ENCODE results near the gene CEMIP2.

DNA sequence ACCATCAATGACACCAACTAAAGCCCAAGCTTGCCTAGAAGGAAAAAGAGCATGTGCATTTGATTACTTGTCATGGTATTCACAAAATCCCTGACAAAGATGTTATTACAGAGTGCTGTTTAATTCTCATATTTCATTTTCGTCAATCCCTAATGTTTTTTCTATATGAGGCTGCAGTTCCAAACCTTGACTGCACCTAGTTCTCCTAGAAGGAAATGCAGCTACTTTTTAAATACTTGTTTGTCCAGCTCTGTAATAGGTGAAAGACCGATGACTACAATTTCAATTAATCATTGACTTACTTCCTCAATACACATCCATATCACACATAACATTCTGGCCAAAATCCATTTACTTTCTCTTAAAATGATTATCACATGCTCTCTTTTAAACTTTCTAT is 28.1 kb downstream of the CEMIP2 start:
- TF ChIP-seq, protein P1, sequence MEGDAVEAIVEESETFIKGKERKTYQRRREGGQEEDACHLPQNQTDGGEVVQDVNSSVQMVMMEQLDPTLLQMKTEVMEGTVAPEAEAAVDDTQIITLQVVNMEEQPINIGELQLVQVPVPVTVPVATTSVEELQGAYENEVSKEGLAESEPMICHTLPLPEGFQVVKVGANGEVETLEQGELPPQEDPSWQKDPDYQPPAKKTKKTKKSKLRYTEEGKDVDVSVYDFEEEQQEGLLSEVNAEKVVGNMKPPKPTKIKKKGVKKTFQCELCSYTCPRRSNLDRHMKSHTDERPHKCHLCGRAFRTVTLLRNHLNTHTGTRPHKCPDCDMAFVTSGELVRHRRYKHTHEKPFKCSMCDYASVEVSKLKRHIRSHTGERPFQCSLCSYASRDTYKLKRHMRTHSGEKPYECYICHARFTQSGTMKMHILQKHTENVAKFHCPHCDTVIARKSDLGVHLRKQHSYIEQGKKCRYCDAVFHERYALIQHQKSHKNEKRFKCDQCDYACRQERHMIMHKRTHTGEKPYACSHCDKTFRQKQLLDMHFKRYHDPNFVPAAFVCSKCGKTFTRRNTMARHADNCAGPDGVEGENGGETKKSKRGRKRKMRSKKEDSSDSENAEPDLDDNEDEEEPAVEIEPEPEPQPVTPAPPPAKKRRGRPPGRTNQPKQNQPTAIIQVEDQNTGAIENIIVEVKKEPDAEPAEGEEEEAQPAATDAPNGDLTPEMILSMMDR (IDR thresholded peaks at IDR 0.05), result no peak
- no peak for TF ChIP-seq ZFX (IDR thresholded peaks at IDR 0.05; ENCODE audit: borderline replicate concordance)

All from 22Rv1 (cell line).